WTC11 (cell line): ENCODE measurements around the gene DCTN5. TPM values are rescaled to one million over a fixed set of nuclear protein-coding genes. Genes with fewer than 3 reads are reported as not detected.

Experiments used
- ATAC-seq: fragments of 200-7000 bp; cut with Tn5 transposase; 2 replicates; pipeline ENCODE4 v1.10.0; 2021; ENCODE audit warnings: mild to moderate bottlenecking, moderate library complexity
- CTCF ChIA-PET: fragments of 300-600 bp; sonication (Branson Sonifier 250); formaldehyde crosslinking; loops from one replicate; lab custom pipeline; 2021; ENCODE audit warnings: antibody characterized with exemption; lab: Charles Lee
- POLR2A ChIA-PET: fragments of 350-600 bp; sonication (Branson Sonifier 250); formaldehyde crosslinking; loops from one replicate; lab custom pipeline; 2021; ENCODE audit warnings: antibody characterized with exemption; lab: Charles Lee
- DNase-seq: peaks from one replicate; pipeline ENCODE4 v3.0.0; 2021; ENCODE audit warnings: low spot score
- H3K27ac Mint-ChIP-seq: 2 replicates; pipeline ENCODE4 v1.8.0; 2021; ENCODE audit warnings: mixed read lengths
- H3K27me3 Mint-ChIP-seq: 2 replicates; pipeline ENCODE4 v1.8.0; 2021; ENCODE audit warnings: low read depth, mild to moderate bottlenecking, moderate library complexity, mixed read lengths
- H3K36me3 Mint-ChIP-seq: 2 replicates; pipeline ENCODE4 v1.8.0; 2021; ENCODE audit warnings: mixed read lengths
- H3K4me1 Mint-ChIP-seq: 2 replicates; pipeline ENCODE4 v1.8.0; 2022; ENCODE audit warnings: mixed read lengths
- H3K4me3 Mint-ChIP-seq: 2 replicates; pipeline ENCODE4 v1.8.0; 2021; ENCODE audit warnings: mild to moderate bottlenecking, moderate library complexity, mixed read lengths
- H3K9me3 Mint-ChIP-seq: 2 replicates; pipeline ENCODE4 v1.8.0; 2021; ENCODE audit warnings: mixed read lengths
- ATF6 ChIP-seq: sonication (generic); formaldehyde crosslinking; IDR thresholded peaks from 2 replicates; pipeline ENCODE4 v1.8.1; 2023; ENCODE audit warnings: mild to moderate bottlenecking, missing genetic modification reagents
- CBFB ChIP-seq: sonication (generic); formaldehyde crosslinking; IDR thresholded peaks from 2 replicates; pipeline ENCODE4 v1.8.1; 2022; ENCODE audit warnings: mild to moderate bottlenecking, low read depth, missing genetic modification reagents
- CDX4 ChIP-seq: fragments of 250-450 bp; sonication (Bioruptor Pico); IDR thresholded peaks from 2 replicates; pipeline ENCODE4 v1.9.0; 2021; ENCODE audit warnings: moderate library complexity, mild to moderate bottlenecking, inconsistent platforms, borderline replicate concordance
- CREB1 ChIP-seq: sonication (generic); formaldehyde crosslinking; IDR thresholded peaks from 2 replicates; pipeline ENCODE4 v1.8.0; 2023; ENCODE audit warnings: mild to moderate bottlenecking, missing genetic modification reagents
- GTF2I ChIP-seq: fragments of 250-450 bp; sonication (Bioruptor Pico); conservative IDR thresholded peaks from 2 replicates; pipeline ENCODE4 v1.4.0; 2021; ENCODE audit warnings: mild to moderate bottlenecking
- JUN ChIP-seq: sonication (generic); formaldehyde crosslinking; IDR thresholded peaks from 2 replicates; pipeline ENCODE4 v1.8.0; 2023; ENCODE audit warnings: mild to moderate bottlenecking, missing genetic modification reagents
- KAT7 ChIP-seq: sonication (generic); formaldehyde crosslinking; IDR thresholded peaks from 2 replicates; pipeline ENCODE4 v1.8.1; 2023; ENCODE audit warnings: missing genetic modification reagents, mild to moderate bottlenecking, borderline replicate concordance
- NFATC4 ChIP-seq: fragments of 250-450 bp; sonication (Bioruptor Pico); IDR thresholded peaks from 2 replicates; pipeline ENCODE4 v1.9.0; 2021; ENCODE audit warnings: mild to moderate bottlenecking
- NFE2L1 ChIP-seq: sonication (generic); formaldehyde crosslinking; IDR thresholded peaks from 2 replicates; pipeline ENCODE4 v1.8.1; 2023; ENCODE audit warnings: missing genetic modification reagents
- NFYB ChIP-seq: sonication (generic); formaldehyde crosslinking; conservative IDR thresholded peaks from 2 replicates; pipeline ENCODE4 v1.8.0; 2022; ENCODE audit warnings: low read depth, missing genetic modification reagents
- NR1H2 ChIP-seq: sonication (generic); formaldehyde crosslinking; IDR thresholded peaks from 2 replicates; pipeline ENCODE4 v1.9.0; 2021; ENCODE audit warnings: mild to moderate bottlenecking, moderate library complexity, missing genetic modification reagents
- NR3C1 ChIP-seq: sonication (generic); formaldehyde crosslinking; conservative IDR thresholded peaks from 2 replicates; pipeline ENCODE4 v1.8.1; 2023; ENCODE audit warnings: low read depth, mild to moderate bottlenecking, missing genetic modification reagents
- PRRX2 ChIP-seq: fragments of 250-450 bp; sonication (Bioruptor Pico); IDR thresholded peaks from 2 replicates; pipeline ENCODE4 v1.8.0; 2021; ENCODE audit warnings: mild to moderate bottlenecking
- SMAD3 ChIP-seq: sonication (generic); formaldehyde crosslinking; IDR thresholded peaks from 2 replicates; pipeline ENCODE4 v1.8.0; 2022; ENCODE audit warnings: missing genetic modification reagents, mild to moderate bottlenecking, borderline replicate concordance
- SOX15 ChIP-seq: fragments of 250-450 bp; sonication (Bioruptor Pico); IDR thresholded peaks from 2 replicates; pipeline ENCODE4 v1.9.0; 2021; ENCODE audit warnings: mild to moderate bottlenecking
- SP1 ChIP-seq: sonication (generic); formaldehyde crosslinking; conservative IDR thresholded peaks from 2 replicates; pipeline ENCODE4 v1.8.1; 2022; ENCODE audit warnings: missing genetic modification reagents
- TEAD1 ChIP-seq: sonication (generic); formaldehyde crosslinking; IDR thresholded peaks from 2 replicates; pipeline ENCODE4 v1.8.0; 2022; ENCODE audit warnings: mild to moderate bottlenecking, missing genetic modification reagents
- ZNF121 ChIP-seq: sonication (generic); formaldehyde crosslinking; IDR thresholded peaks from 2 replicates; pipeline ENCODE4 v1.8.0; 2023; ENCODE audit warnings: missing genetic modification reagents
- ZNF281 ChIP-seq: sonication (generic); formaldehyde crosslinking; IDR thresholded peaks from 2 replicates; pipeline ENCODE4 v1.8.0; 2023; ENCODE audit warnings: mild to moderate bottlenecking, missing genetic modification reagents
- ZNF416 ChIP-seq: fragments of 250-450 bp; sonication (Bioruptor Pico); IDR thresholded peaks from 2 replicates; pipeline ENCODE4 v1.9.0; 2021; ENCODE audit warnings: mild to moderate bottlenecking, inconsistent platforms
- ZNF512 ChIP-seq: sonication (generic); formaldehyde crosslinking; IDR thresholded peaks from 2 replicates; pipeline ENCODE4 v1.8.1; 2022; ENCODE audit warnings: missing genetic modification reagents, borderline replicate concordance
- total RNA-seq: library from RNA; stranded (reverse); gene quantifications from 3 replicates; pipeline ENCODE4 v1.2.3, GENCODE V29; 2021
- TF ChIP-seq, protein P1 (sequence below): sonication (generic); formaldehyde crosslinking; IDR thresholded peaks from 2 replicates; pipeline ENCODE4 v1.8.0; 2022; ENCODE audit warnings: mild to moderate bottlenecking, missing genetic modification reagents
- TF ChIP-seq, protein P2 (sequence below): sonication (generic); formaldehyde crosslinking; conservative IDR thresholded peaks from 2 replicates; pipeline ENCODE4 v1.8.1; 2023; ENCODE audit warnings: mild to moderate bottlenecking, low read depth, missing genetic modification reagents, moderate library complexity
- TF ChIP-seq, protein P3 (sequence below): fragments of 250-450 bp; sonication (Bioruptor Pico); IDR thresholded peaks from 2 replicates; pipeline ENCODE4 v1.9.0; 2021; ENCODE audit warnings: mild to moderate bottlenecking

The DCTN5 gene
- total RNA-seq, 1 experiment from 2014 or later, result 65.8 TPM

DNA sequence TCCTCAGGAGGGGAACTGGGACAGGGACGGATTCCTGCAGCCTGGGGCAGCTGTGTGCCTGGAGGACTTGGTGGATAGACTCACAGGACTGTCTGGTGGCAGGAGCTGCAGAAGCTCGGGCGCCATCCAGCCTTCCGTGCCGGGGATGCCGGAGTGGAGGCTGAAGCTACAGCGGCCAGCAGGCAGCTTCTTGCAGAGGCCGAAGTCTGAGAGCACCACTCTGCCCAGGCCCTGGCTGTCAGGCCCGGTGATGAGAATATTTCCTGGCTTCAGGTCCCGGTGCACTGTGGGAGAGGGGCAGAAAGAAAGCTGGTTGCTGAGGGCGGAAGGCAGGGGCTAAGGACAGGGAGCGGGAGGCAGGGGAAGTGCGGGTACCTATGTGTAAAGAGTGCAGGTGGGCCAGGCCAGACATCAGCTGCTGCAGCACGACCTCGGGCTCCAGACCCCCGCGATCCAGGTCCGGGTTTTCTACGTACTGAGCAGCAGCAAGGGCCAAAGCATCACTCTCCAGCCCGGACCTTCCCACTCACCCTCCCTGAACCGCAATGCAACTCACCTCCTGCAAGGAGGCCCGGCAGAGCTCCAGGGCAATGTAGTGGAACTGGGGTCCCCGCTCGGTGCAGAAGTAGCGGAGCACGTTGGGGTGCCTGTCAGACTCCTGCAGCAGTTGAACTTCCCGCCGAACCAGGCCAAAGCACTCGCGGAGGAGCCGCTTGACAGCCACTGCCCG lies 53.5 kb downstream of the DCTN5 start:
- Mint-ChIP-seq H3K27me3 (no peaks in the 10 kb centered on the region), H3K4me1 (peaks cover 12% of the 10 kb centered on the region), H3K27ac (peak overlapping the region; percentile 69), H3K36me3 (peaks cover 12% of the 10 kb centered on the region), H3K9me3 (no peaks in the 10 kb centered on the region), H3K4me3 (peak overlapping the region; percentile 79)
- ATAC-seq (peak; percentile 88), DNase-seq (peak; percentile 85)
- ChIA-PET CTCF (interaction anchor here (0.5 to 1.9 kb wide), 12 partner anchors 15 to 351 kb away, joined by 3 to 9 read pairs (median 4); partner anchors contain the start of genes EARS2, PLK1 and UBFD1), POLR2A (interaction anchor here (0.6 to 1.7 kb wide), 5 partner anchors 11 to 286 kb away, joined by 3 to 30 read pairs (median 3); partner anchors contain the start of gene PLK1)
- TF ChIP-seq, protein P1, sequence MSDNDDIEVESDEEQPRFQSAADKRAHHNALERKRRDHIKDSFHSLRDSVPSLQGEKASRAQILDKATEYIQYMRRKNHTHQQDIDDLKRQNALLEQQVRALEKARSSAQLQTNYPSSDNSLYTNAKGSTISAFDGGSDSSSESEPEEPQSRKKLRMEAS (CRISPR knock-in tag), result peak; percentile 66; the same call in 1 of the 2 replicates
- TF ChIP-seq ZNF416 (CRISPR knock-in tag) (no peak), ZNF512 (CRISPR knock-in tag) (no peak), NFATC4 (CRISPR knock-in tag) (no peak), ZNF281 (CRISPR knock-in tag) (0 out of 2 replicates have a peak, but pooled peaks have one; percentile 51), PRRX2 (CRISPR knock-in tag) (0 out of 2 replicates have a peak, but pooled peaks have one; percentile 55), ATF6 (CRISPR knock-in tag) (no peak), NR3C1 (0 out of 2 replicates have a peak, but pooled peaks have one; percentile 37), GTF2I (CRISPR knock-in tag) (no peak), NR1H2 (CRISPR knock-in tag) (no peak), JUN (CRISPR knock-in tag) (no peak), SOX15 (CRISPR knock-in tag) (no peak), CREB1 (CRISPR knock-in tag) (0 out of 2 replicates have a peak, but pooled peaks have one; percentile 16), ZNF121 (CRISPR knock-in tag) (0 out of 2 replicates have a peak, but pooled peaks have one; percentile 7), SMAD3 (CRISPR knock-in tag) (no peak), TEAD1 (CRISPR knock-in tag) (0 out of 2 replicates have a peak, but pooled peaks have one; percentile 31), KAT7 (CRISPR knock-in tag) (0 out of 2 replicates have a peak, but pooled peaks have one; percentile 31), CDX4 (CRISPR knock-in tag) (no peak), SP1 (peak; percentile 53), NFYB (CRISPR knock-in tag) (0 out of 2 replicates have a peak, but pooled peaks have one; percentile 1), CBFB (CRISPR knock-in tag) (peak; percentile 75; the same call in 1 of the 2 replicates), NFE2L1 (peak; percentile 88; the same call in 1 of the 2 replicates)
- TF ChIP-seq, protein P2, sequence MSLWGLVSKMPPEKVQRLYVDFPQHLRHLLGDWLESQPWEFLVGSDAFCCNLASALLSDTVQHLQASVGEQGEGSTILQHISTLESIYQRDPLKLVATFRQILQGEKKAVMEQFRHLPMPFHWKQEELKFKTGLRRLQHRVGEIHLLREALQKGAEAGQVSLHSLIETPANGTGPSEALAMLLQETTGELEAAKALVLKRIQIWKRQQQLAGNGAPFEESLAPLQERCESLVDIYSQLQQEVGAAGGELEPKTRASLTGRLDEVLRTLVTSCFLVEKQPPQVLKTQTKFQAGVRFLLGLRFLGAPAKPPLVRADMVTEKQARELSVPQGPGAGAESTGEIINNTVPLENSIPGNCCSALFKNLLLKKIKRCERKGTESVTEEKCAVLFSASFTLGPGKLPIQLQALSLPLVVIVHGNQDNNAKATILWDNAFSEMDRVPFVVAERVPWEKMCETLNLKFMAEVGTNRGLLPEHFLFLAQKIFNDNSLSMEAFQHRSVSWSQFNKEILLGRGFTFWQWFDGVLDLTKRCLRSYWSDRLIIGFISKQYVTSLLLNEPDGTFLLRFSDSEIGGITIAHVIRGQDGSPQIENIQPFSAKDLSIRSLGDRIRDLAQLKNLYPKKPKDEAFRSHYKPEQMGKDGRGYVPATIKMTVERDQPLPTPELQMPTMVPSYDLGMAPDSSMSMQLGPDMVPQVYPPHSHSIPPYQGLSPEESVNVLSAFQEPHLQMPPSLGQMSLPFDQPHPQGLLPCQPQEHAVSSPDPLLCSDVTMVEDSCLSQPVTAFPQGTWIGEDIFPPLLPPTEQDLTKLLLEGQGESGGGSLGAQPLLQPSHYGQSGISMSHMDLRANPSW (CRISPR knock-in tag), result no peak
- TF ChIP-seq, protein P3, sequence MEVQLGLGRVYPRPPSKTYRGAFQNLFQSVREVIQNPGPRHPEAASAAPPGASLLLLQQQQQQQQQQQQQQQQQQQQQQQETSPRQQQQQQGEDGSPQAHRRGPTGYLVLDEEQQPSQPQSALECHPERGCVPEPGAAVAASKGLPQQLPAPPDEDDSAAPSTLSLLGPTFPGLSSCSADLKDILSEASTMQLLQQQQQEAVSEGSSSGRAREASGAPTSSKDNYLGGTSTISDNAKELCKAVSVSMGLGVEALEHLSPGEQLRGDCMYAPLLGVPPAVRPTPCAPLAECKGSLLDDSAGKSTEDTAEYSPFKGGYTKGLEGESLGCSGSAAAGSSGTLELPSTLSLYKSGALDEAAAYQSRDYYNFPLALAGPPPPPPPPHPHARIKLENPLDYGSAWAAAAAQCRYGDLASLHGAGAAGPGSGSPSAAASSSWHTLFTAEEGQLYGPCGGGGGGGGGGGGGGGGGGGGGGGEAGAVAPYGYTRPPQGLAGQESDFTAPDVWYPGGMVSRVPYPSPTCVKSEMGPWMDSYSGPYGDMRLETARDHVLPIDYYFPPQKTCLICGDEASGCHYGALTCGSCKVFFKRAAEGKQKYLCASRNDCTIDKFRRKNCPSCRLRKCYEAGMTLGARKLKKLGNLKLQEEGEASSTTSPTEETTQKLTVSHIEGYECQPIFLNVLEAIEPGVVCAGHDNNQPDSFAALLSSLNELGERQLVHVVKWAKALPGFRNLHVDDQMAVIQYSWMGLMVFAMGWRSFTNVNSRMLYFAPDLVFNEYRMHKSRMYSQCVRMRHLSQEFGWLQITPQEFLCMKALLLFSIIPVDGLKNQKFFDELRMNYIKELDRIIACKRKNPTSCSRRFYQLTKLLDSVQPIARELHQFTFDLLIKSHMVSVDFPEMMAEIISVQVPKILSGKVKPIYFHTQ (CRISPR knock-in tag), result no peak
